ENCODE results near the gene ZNF157. TPM values are rescaled to one million over a fixed set of nuclear protein-coding genes. Genes with fewer than 3 reads are reported as not detected.

Gene ZNF157
- total RNA-seq, 2 donors from 2014 or later: not detected

- Histone ChIP-seq H3K9ac (ENCODE audit: low read depth in 2 of 2, low read length in 2 of 2) (no peak overlapping the region), H3K4me1 (no peaks in the 10 kb centered on the region), H3K4me3 (no peak overlapping the region), H3K27ac (no peak overlapping the region), H3K27me3 (no peaks in the 10 kb centered on the region), H3K36me3 (no peaks in the 10 kb centered on the region), H3K9me3 (no peaks in the 10 kb centered on the region)
- intact Hi-C loops (cut with DNase I): no loop called here
- no peak for TF ChIP-seq CTCF (IDR thresholded peaks at IDR 0.05)
- DNase-seq: no peak
Observed at GRCh38 chrX:47420962-47421361, 50.6 kb downstream of the ZNF157 start.

- Histone ChIP-seq H3K36me3 (no peaks in the 10 kb centered on the region), H3K9ac (ENCODE audit: low read depth in 2 of 2, low read length in 2 of 2) (no peak overlapping the region), H3K27ac (no peak overlapping the region), H3K27me3 (no peaks in the 10 kb centered on the region), H3K9me3 (no peaks in the 10 kb centered on the region), H3K4me3 (no peak overlapping the region), H3K4me1 (no peaks in the 10 kb centered on the region)
- no peak for DNase-seq
- intact Hi-C loops (cut with DNase I): no loop called here
- no peak for TF ChIP-seq CTCF (IDR thresholded peaks at IDR 0.05)
Observed at GRCh38 chrX:47422444-47422843, 52.1 kb downstream of the ZNF157 start.

GRCh38 chrX:47430925-47431324 is 60.5 kb downstream of the ZNF157 start:
- H3K27ac ChIP-seq: no peak overlapping the region
- no peak overlapping the region for H3K9ac ChIP-seq (ENCODE audit: low read depth in 2 of 2, low read length in 2 of 2)
- H3K4me1 ChIP-seq: no peaks in the 10 kb centered on the region
- no peaks in the 10 kb centered on the region for H3K27me3 ChIP-seq
- no peaks in the 10 kb centered on the region for H3K9me3 ChIP-seq
- H3K36me3 ChIP-seq: no peaks in the 10 kb centered on the region
- no peak for DNase-seq
- intact Hi-C loops (cut with DNase I): no loop called here
- no peak overlapping the region for H3K4me3 ChIP-seq
- TF ChIP-seq CTCF (IDR thresholded peaks at IDR 0.05): no peak

GRCh38 chrX:47446431-47446830 is 76.1 kb downstream of the ZNF157 start:
- no peak for TF ChIP-seq CTCF (IDR thresholded peaks at IDR 0.05)
- intact Hi-C loops (cut with DNase I): no loop called here
- H3K9ac ChIP-seq (ENCODE audit: low read depth in 2 of 2, low read length in 2 of 2): no peak overlapping the region
- H3K27me3 ChIP-seq: no peaks in the 10 kb centered on the region
- H3K4me3 ChIP-seq: no peak overlapping the region
- H3K9me3 ChIP-seq: peaks cover 5% of the 10 kb centered on the region
- H3K27ac ChIP-seq: no peak overlapping the region
- no peak for DNase-seq
- H3K36me3 ChIP-seq: no peaks in the 10 kb centered on the region
- no peaks in the 10 kb centered on the region for H3K4me1 ChIP-seq

- no peaks in the 10 kb centered on the region for H3K4me1 ChIP-seq
- H3K9ac ChIP-seq (ENCODE audit: low read depth in 2 of 2, low read length in 2 of 2): no peak overlapping the region
- no peak for DNase-seq
- H3K27ac ChIP-seq: no peak overlapping the region
- peaks cover 5% of the 10 kb centered on the region for H3K9me3 ChIP-seq
- no peak for TF ChIP-seq CTCF (IDR thresholded peaks at IDR 0.05)
- H3K27me3 ChIP-seq: no peaks in the 10 kb centered on the region
- no peak overlapping the region for H3K4me3 ChIP-seq
- no peaks in the 10 kb centered on the region for H3K36me3 ChIP-seq
- intact Hi-C loops (cut with DNase I): no loop called here
Observed at GRCh38 chrX:47446971-47447370, 76.6 kb downstream of the ZNF157 start.

GRCh38 chrX:47447607-47448006 is 77.2 kb downstream of the ZNF157 start:
- Histone ChIP-seq H3K9me3 (peaks cover 5% of the 10 kb centered on the region), H3K4me1 (no peaks in the 10 kb centered on the region), H3K36me3 (no peaks in the 10 kb centered on the region), H3K27me3 (no peaks in the 10 kb centered on the region), H3K9ac (ENCODE audit: low read depth in 2 of 2, low read length in 2 of 2) (no peak overlapping the region), H3K27ac (no peak overlapping the region), H3K4me3 (no peak overlapping the region)
- DNase-seq: no peak
- TF ChIP-seq CTCF (IDR thresholded peaks at IDR 0.05): no peak
- intact Hi-C loops (cut with DNase I): no loop called here

Data from colonic mucosa (tissue), 4 donors.